HCT116 (cell line): Measurements from ENCODE around the gene TMA16. TPM values are rescaled to one million over a fixed set of nuclear protein-coding genes. Genes with fewer than 3 reads are reported as not detected.

Source experiments
- ATAC-seq: fragments of 200-7000 bp; cut with Tn5 transposase; 2 replicates; pipeline ENCODE4 v1.9.1; 2020; ENCODE audit warnings: mild to moderate bottlenecking, moderate library complexity
- BruUV-seq: library from RNA; stranded (reverse); fragments of 400-500 nt; replicated peaks from 2 replicates; lab custom pipeline; 2021; lab: Mats Ljungman, UMichigan
- CTCF ChIA-PET: fragments of 300-600 bp; sonication (Branson Sonifier 250); formaldehyde crosslinking; loops from one replicate; lab custom pipeline; 2021; ENCODE audit warnings: antibody characterized with exemption; lab: Charles Lee
- POLR2A ChIA-PET: fragments of 300-600, 350-600 bp; sonication (Branson Sonifier 250); formaldehyde crosslinking; loops from one replicate; lab custom pipeline; 2021; ENCODE audit warnings: antibody characterized with exemption; lab: Charles Lee
- RAD21 ChIA-PET, 2 experiments: fragments of 300-600 bp; sonication (Branson Sonifier 250); formaldehyde crosslinking; loops; one replicate each; lab custom pipeline; 2023; ENCODE audit warnings: low total read pairs in 2 of 2; ENCODE audit not compliant: uncharacterized antibody in 2 of 2, unreplicated experiment in 2 of 2, low non-redundant PET in 1 of 2; lab: Charles Lee
- DNase-seq: peaks from one replicate; pipeline ENCODE4 v3.0.0-alpha.2; 2010; ENCODE audit warnings: low read depth, low spot score
- H2AFZ ChIP-seq: fragments of 200-600 bp; shearing (Covaris generic), sonication (generic); 2 replicates; pipeline ENCODE4 v1.6.1; 2017; ENCODE audit warnings: low read depth, mixed run types, mixed read lengths, antibody characterized with exemption, low read length; ENCODE audit not compliant: poor library complexity, severe bottlenecking
- H3K27ac ChIP-seq: 2 replicates; pipeline ENCODE4 v1.5.1; 2012; ENCODE audit warnings: low read depth, low read length
- H3K27me3 ChIP-seq: fragments of 200-600 bp; sonication (generic); 2 replicates; pipeline ENCODE4 v1.6.1; 2016; ENCODE audit warnings: mixed run types, low read length, mixed read lengths; ENCODE audit not compliant: insufficient read depth
- H3K36me3 ChIP-seq, 2 experiments: fragments of 200-500 bp in 1 of 2; fragments of 200-600 bp in 1 of 2; sonication (Bioruptor generic) in 1 of 2; sonication (generic) in 1 of 2; 2 replicates each; pipeline versions ENCODE4 v1.5.1 to v1.6.1; 2014 to 2016; ENCODE audit warnings: low read length in 2 of 2, inconsistent platforms in 1 of 2, mixed read lengths in 1 of 2, mixed run types in 1 of 2; ENCODE audit not compliant: insufficient read depth in 2 of 2, control insufficient read depth in 1 of 2
- H3K4me1 ChIP-seq, 2 experiments: fragments of 200-600 bp in 1 of 2; sonication (generic) in 1 of 2; 2 replicates each; pipeline versions ENCODE4 v1.5.1 to v1.6.1; 2012 to 2017; ENCODE audit warnings: low read length in 2 of 2, inconsistent platforms in 1 of 2, mild to moderate bottlenecking in 1 of 2, mixed read lengths in 1 of 2, mixed run types in 1 of 2, moderate library complexity in 1 of 2; ENCODE audit not compliant: insufficient read depth in 2 of 2, control insufficient read depth in 1 of 2
- H3K4me2 ChIP-seq: fragments of 200-600 bp; sonication (generic); 2 replicates; pipeline ENCODE4 v1.6.1; 2017; ENCODE audit warnings: mixed run types, low read length, mixed read lengths
- H3K4me3 ChIP-seq, 2 experiments: fragments of 200-600 bp in 1 of 2; sonication (generic) in 1 of 2; replicated peaks in 1 of 2; 2 replicates each; pipeline ENCODE4 v1.5.1; 2011 to 2016; ENCODE audit warnings: low read length in 2 of 2, control low read depth in 1 of 2, low read depth in 1 of 2, mild to moderate bottlenecking in 1 of 2, mixed read lengths in 1 of 2, mixed run types in 1 of 2
- H3K79me2 ChIP-seq: fragments of 200-600 bp; sonication (generic); 2 replicates; pipeline ENCODE4 v1.6.1; 2017; ENCODE audit warnings: mild to moderate bottlenecking, mixed run types, low read length, moderate library complexity, mixed read lengths; ENCODE audit not compliant: insufficient read depth
- H3K9ac ChIP-seq: fragments of 200-600 bp; sonication (generic); 2 replicates; pipeline ENCODE4 v1.6.1; 2016; ENCODE audit warnings: low read length, mixed read lengths
- H3K9me2 ChIP-seq: fragments of 200-600 bp; sonication (generic), shearing (Covaris generic); 2 replicates; pipeline ENCODE4 v1.6.1; 2017; ENCODE audit warnings: mixed run types, mild to moderate bottlenecking, moderate library complexity; ENCODE audit not compliant: insufficient read depth
- H3K9me3 ChIP-seq, 2 experiments: fragments of 200-500 bp in 1 of 2; fragments of 200-600 bp in 1 of 2; sonication (Bioruptor generic) in 1 of 2; sonication (generic) in 1 of 2; 2 replicates each; pipeline ENCODE4 v1.6.1; 2014 to 2017; ENCODE audit warnings: low read length in 2 of 2, mixed read lengths in 2 of 2, inconsistent platforms in 1 of 2, low read depth in 1 of 2, mild to moderate bottlenecking in 1 of 2, mixed run types in 1 of 2, moderate library complexity in 1 of 2; ENCODE audit not compliant: control insufficient read depth in 1 of 2, insufficient read depth in 1 of 2
- H4K20me1 ChIP-seq: fragments of 200-600 bp; sonication (generic), shearing (Covaris generic); 2 replicates; pipeline ENCODE4 v1.6.1; 2017; ENCODE audit warnings: mixed run types, mild to moderate bottlenecking, moderate library complexity; ENCODE audit not compliant: insufficient read depth
- CBX3 ChIP-seq: IDR thresholded peaks from 2 replicates; pipeline ENCODE4 v1.6.1; 2012; ENCODE audit warnings: low read depth
- CEBPB ChIP-seq: IDR thresholded peaks from 2 replicates; pipeline ENCODE4 v1.6.1; 2012; ENCODE audit warnings: low read depth
- CTCF ChIP-seq, 3 experiments: fragments of 200-600 bp in 1 of 3; sonication (generic) in 1 of 3; IDR thresholded peaks in 2 of 3; conservative IDR thresholded peaks in 1 of 3; 2 replicates each; pipeline ENCODE4 v1.5.1; 2012 to 2017; ENCODE audit warnings: low read depth in 2 of 3, low read length in 2 of 3, antibody characterized with exemption in 1 of 3, borderline replicate concordance in 1 of 3, control low read depth in 1 of 3, mild to moderate bottlenecking in 1 of 3, mixed read lengths in 1 of 3, mixed run types in 1 of 3, moderate library complexity in 1 of 3; ENCODE audit not compliant: insufficient read depth in 1 of 3
- EGR1 ChIP-seq: IDR thresholded peaks from 2 replicates; pipeline ENCODE4 v1.6.1; 2012; ENCODE audit warnings: low read depth
- EZH2 ChIP-seq: fragments of 200-600 bp; sonication (generic); IDR thresholded peaks from 2 replicates; pipeline ENCODE4 v1.6.1; 2017; ENCODE audit warnings: antibody characterized with exemption, mixed run types
- EZH2phosphoT487 ChIP-seq: fragments of 200-600 bp; IDR thresholded peaks from 2 replicates; pipeline ENCODE4 v1.6.1; 2018; ENCODE audit warnings: antibody characterized with exemption, borderline replicate concordance
- FOSL1 ChIP-seq: IDR thresholded peaks from 2 replicates; pipeline ENCODE4 v1.6.1; 2012; ENCODE audit warnings: low read depth
- JUND ChIP-seq: IDR thresholded peaks from 2 replicates; pipeline ENCODE4 v1.6.1; 2012
- MAX ChIP-seq: IDR thresholded peaks from 2 replicates; pipeline ENCODE4 v1.6.1; 2012
- POLR2A ChIP-seq: IDR thresholded peaks from 2 replicates; pipeline ENCODE4 v1.7.0; 2011; ENCODE audit warnings: borderline replicate concordance; ENCODE audit not compliant: insufficient read depth, insufficient read length; ENCODE audit errors: extremely low read depth
- SIN3A ChIP-seq: IDR thresholded peaks from 2 replicates; pipeline ENCODE4 v1.6.1; 2012; ENCODE audit warnings: low read depth
- SP1 ChIP-seq: IDR thresholded peaks from 2 replicates; pipeline ENCODE4 v1.6.1; 2012; ENCODE audit warnings: low read depth
- SRF ChIP-seq: IDR thresholded peaks from 2 replicates; pipeline ENCODE4 v1.6.1; 2012; ENCODE audit warnings: low read depth
- TCF7L2 ChIP-seq: IDR thresholded peaks from 2 replicates; pipeline ENCODE4 v1.7.0; 2011; ENCODE audit warnings: borderline replicate concordance, inconsistent platforms; ENCODE audit not compliant: insufficient read depth, insufficient read length; ENCODE audit errors: extremely low read depth
- YY1 ChIP-seq: IDR thresholded peaks from 2 replicates; pipeline ENCODE4 v1.6.1; 2011; ENCODE audit warnings: low read length, low read depth, moderate library complexity, mild to moderate bottlenecking; ENCODE audit not compliant: insufficient replicate concordance; ENCODE audit errors: extremely low read depth
- ZBTB33 ChIP-seq: IDR thresholded peaks from 2 replicates; pipeline ENCODE4 v1.6.1; 2011; ENCODE audit warnings: mild to moderate bottlenecking, low read length, moderate library complexity; ENCODE audit not compliant: insufficient replicate concordance; ENCODE audit errors: extremely low read depth
- ZFX ChIP-seq: fragments of 450-650 bp; IDR thresholded peaks from 2 replicates; pipeline ENCODE4 v1.6.1; 2017
- ZNF274 ChIP-seq: fragments of 200-500 bp; sonication (Bioruptor generic); IDR thresholded peaks from 2 replicates; pipeline ENCODE4 v1.6.1; 2014; ENCODE audit warnings: mild to moderate bottlenecking, low read depth, low read length, inconsistent platforms
- intact Hi-C: fragments of 100-400 bp; cut with micrococcal nuclease; formaldehyde crosslinking; loops from 2 replicates; pipeline ENCODE4 v1.10.0; 2022
- total RNA-seq: library from RNA; stranded (reverse); gene quantifications from one replicate; pipeline ENCODE4 v1.2.1, GENCODE V29; 2021; ENCODE audit not compliant: unreplicated experiment

Gene TMA16
- total RNA-seq, 1 experiment from 2014 or later: 52.7 TPM

GRCh38 chr4:163476761-163477438, 17.6 kb upstream of the TMA16 start:
- POLR2A ChIA-PET: no interaction called here
- TF ChIP-seq ZFX (no peak), CEBPB (no peak), TCF7L2 (no peak), SIN3A (no peak), POLR2A (no peak), SP1 (no peak), ZNF274 (no peak), YY1 (no peak), ZBTB33 (no peak), SRF (no peak), CTCF (IDR thresholded peaks at IDR 0.05 in 2 of 3, conservative IDR thresholded peaks at IDR 0.05 in 1 of 3; ENCODE audit: borderline replicate concordance in 1 of 3, insufficient read depth in 1 of 3, low read depth in 2 of 3, low read length in 2 of 3) (no peak), EZH2 (no peak), EGR1 (no peak), EZH2phosphoT487 (no peak), MAX (no peak), FOSL1 (no peak), CBX3 (no peak), JUND (no peak)
- TF ChIP-seq, all 23 proteins: peak for 0
- no peak overlapping the region for H3K4me3 ChIP-seq
- H3K36me3 ChIP-seq: no peaks in the 10 kb centered on the region
- H3K9me2 ChIP-seq: no peaks in the 10 kb centered on the region
- no TSS peak for BruUV-seq
- DNase-seq (no peak), ATAC-seq (no peak)
- CTCF ChIA-PET: no interaction called here
- H3K9me3 ChIP-seq: no peaks in the 10 kb centered on the region
- H2AFZ ChIP-seq: no peak overlapping the region
- no peak overlapping the region for H3K4me2 ChIP-seq
- H3K27ac ChIP-seq: no peak overlapping the region
- no peak overlapping the region for H3K9ac ChIP-seq
- no peaks in the 10 kb centered on the region for H3K4me1 ChIP-seq
- RAD21 ChIA-PET: no interaction called here
- intact Hi-C loops: no loop called here
- no peaks in the 10 kb centered on the region for H3K79me2 ChIP-seq
- H4K20me1 ChIP-seq: no peaks in the 10 kb centered on the region
- no peaks in the 10 kb centered on the region for H3K27me3 ChIP-seq
